K562 (cell line): ENCODE measurements around the gene ERMP1. TPM values are rescaled to one million over a fixed set of nuclear protein-coding genes. Genes with fewer than 3 reads are reported as not detected.

Experiments
- ATAC-seq: fragments of 200-7000 bp; cut with Tn5 transposase; 3 replicates; pipeline ENCODE4 v1.9.1; 2020; ENCODE audit warnings: moderate library complexity
- BruUV-seq: library from RNA; stranded (reverse); fragments of 400-500 nt; replicated peaks from 2 replicates; lab custom pipeline; 2021; lab: Mats Ljungman, UMichigan
- CTCF ChIA-PET: fragments of 300-600 bp; formaldehyde crosslinking; extraction: SDS; loops from one replicate; lab custom pipeline; 2021; ENCODE audit warnings: low intra/inter-chr PET ratio; lab: Yijun Ruan, JAX
- POLR2A ChIA-PET: fragments of 300-600, 350-650 bp; sonication (Branson Sonifier 250); formaldehyde crosslinking; extraction: SDS; loops from one replicate; lab custom pipeline; 2021; ENCODE audit warnings: antibody characterized with exemption, inconsistent platforms; lab: Yijun Ruan, JAX
- DNase-seq, 4 experiments: peaks; one replicate each; pipeline versions ENCODE4 v3.0.0 to v3.0.0-alpha.2; 2011 to 2018; ENCODE audit warnings: low spot score in 3 of 4, mixed read lengths in 3 of 4; ENCODE audit errors: extremely low read depth in 1 of 4
- FAIRE-seq: peaks from 2 replicates; lab custom pipeline; 2011; peaks lifted over from hg19 to GRCh38; lab: Jason Lieb, UNC
- H2AFZ ChIP-seq: 2 replicates; pipeline ENCODE4 v1.6.0; 2011; ENCODE audit warnings: low read depth, low read length, control low read depth, inconsistent platforms
- H3K27ac ChIP-seq: fragments of 200-600 bp; 3 replicates; pipeline ENCODE4 v1.8.0; 2011; ENCODE audit warnings: low read depth, mild to moderate bottlenecking, control low read depth, inconsistent platforms, low read length, moderate library complexity, mixed read lengths; ENCODE audit errors: extremely low read depth
- H3K27me3 ChIP-seq, 2 experiments: fragments of 300-600 bp in 1 of 2; 2 replicates in 1 of 2; 3 replicates in 1 of 2; pipeline versions ENCODE4 v1.6.0 to v1.8.0; 2011; ENCODE audit warnings: inconsistent platforms in 2 of 2, low read length in 2 of 2, mild to moderate bottlenecking in 1 of 2, mixed read lengths in 1 of 2, moderate library complexity in 1 of 2; ENCODE audit not compliant: control insufficient read depth in 2 of 2, insufficient read depth in 2 of 2
- H3K36me3 ChIP-seq: fragments of 300-600 bp; 3 replicates; pipeline ENCODE4 v1.8.0; 2011; ENCODE audit warnings: mild to moderate bottlenecking, low read length, inconsistent platforms; ENCODE audit not compliant: control insufficient read depth, insufficient read depth
- H3K4me1 ChIP-seq, 2 experiments: fragments of 200-600 bp in 1 of 2; replicated peaks in 1 of 2; 2 replicates in 1 of 2; 3 replicates in 1 of 2; pipeline versions ENCODE4 v1.5.1 to v1.8.0; 2011; ENCODE audit warnings: inconsistent platforms in 2 of 2, low read length in 2 of 2, mild to moderate bottlenecking in 1 of 2, mixed read lengths in 1 of 2, moderate library complexity in 1 of 2; ENCODE audit not compliant: control insufficient read depth in 2 of 2, insufficient read depth in 2 of 2
- H3K4me2 ChIP-seq: 2 replicates; pipeline ENCODE4 v1.6.1; 2011; ENCODE audit warnings: low read length, control low read depth, inconsistent platforms, mixed read lengths; ENCODE audit not compliant: insufficient read depth
- H3K4me3 ChIP-seq: fragments of 200-600 bp; sonication (generic), shearing (Covaris generic); 2 replicates; pipeline ENCODE4 v1.5.1; 2016; ENCODE audit warnings: control low read depth, inconsistent platforms
- H3K79me2 ChIP-seq: fragments of 200-600 bp; 3 replicates; pipeline ENCODE4 v1.8.0; 2011; ENCODE audit warnings: low read length, inconsistent platforms; ENCODE audit not compliant: control insufficient read depth, insufficient read depth
- H3K9ac ChIP-seq, 2 experiments: 2 replicates each; pipeline versions ENCODE4 v1.6.0 to v1.6.1; 2011; ENCODE audit warnings: low read depth in 2 of 2, low read length in 2 of 2, control low read depth in 1 of 2, inconsistent platforms in 1 of 2, mild to moderate bottlenecking in 1 of 2, mixed read lengths in 1 of 2; ENCODE audit not compliant: insufficient read depth in 1 of 2
- H3K9me1 ChIP-seq: one replicate; pipeline ENCODE4 v1.6.0; 2011; ENCODE audit warnings: inconsistent platforms, mild to moderate bottlenecking, low read length, moderate library complexity; ENCODE audit not compliant: control insufficient read depth, insufficient read depth
- H3K9me3 ChIP-seq: replicated peaks from 2 replicates; pipeline ENCODE4 v1.5.1; 2011; ENCODE audit warnings: low read depth, low read length, inconsistent platforms; ENCODE audit not compliant: control insufficient read depth, insufficient read depth
- H4K20me1 ChIP-seq: replicated peaks from 2 replicates; pipeline ENCODE4 v1.6.1; 2011; ENCODE audit warnings: low read length, inconsistent platforms, mixed read lengths; ENCODE audit not compliant: control insufficient read depth, insufficient read depth
- CBFB ChIP-seq: sonication (generic); formaldehyde crosslinking; IDR thresholded peaks from 2 replicates; pipeline ENCODE4 v1.4.0; 2020; ENCODE audit warnings: mild to moderate bottlenecking, missing genetic modification reagents
- FOXM1 ChIP-seq, 2 experiments: fragments of 450-650 bp in 1 of 2; sonication (generic) in 1 of 2; formaldehyde crosslinking in 1 of 2; IDR thresholded peaks; 2 replicates each; pipeline versions ENCODE4 v1.6.1 to v1.9.0; 2017 to 2022; ENCODE audit warnings: low read depth in 2 of 2, mild to moderate bottlenecking in 2 of 2, missing genetic modification reagents in 1 of 2, moderate library complexity in 1 of 2
- GMEB1 ChIP-seq: fragments of 250-450 bp; sonication (Bioruptor Pico); IDR thresholded peaks from 2 replicates; pipeline ENCODE4 v1.4.0; 2020; ENCODE audit warnings: mild to moderate bottlenecking
- KDM5B ChIP-seq: fragments of 200-600 bp; sonication (generic); IDR thresholded peaks from 2 replicates; pipeline ENCODE4 v1.6.1; 2012; ENCODE audit warnings: low read depth, mild to moderate bottlenecking, moderate library complexity, low read length, control low read depth, inconsistent platforms; ENCODE audit not compliant: insufficient replicate concordance
- MCM5 ChIP-seq: fragments of 450-650 bp; IDR thresholded peaks from 2 replicates; pipeline ENCODE4 v1.6.1; 2016; ENCODE audit warnings: low read depth
- POLR3G ChIP-seq: IDR thresholded peaks from 2 replicates; pipeline ENCODE4 v1.6.1; 2011; ENCODE audit not compliant: insufficient read length, insufficient replicate concordance; ENCODE audit errors: extremely low read depth
- RBBP5 ChIP-seq: fragments of 200-600 bp; sonication (generic); IDR thresholded peaks from 2 replicates; pipeline ENCODE4 v1.6.1; 2012; ENCODE audit warnings: borderline replicate concordance, mild to moderate bottlenecking, low read length, control low read depth, inconsistent platforms; ENCODE audit not compliant: insufficient read depth, poor library complexity, severe bottlenecking
- SIN3A ChIP-seq, 2 experiments: fragments of 150-350 bp in 1 of 2; IDR thresholded peaks; 2 replicates each; pipeline ENCODE4 v1.6.1; 2011 to 2016; ENCODE audit warnings: borderline replicate concordance in 2 of 2, low read depth in 2 of 2, low read length in 2 of 2, mild to moderate bottlenecking in 2 of 2, moderate library complexity in 2 of 2; ENCODE audit not compliant: control insufficient read depth in 1 of 2
- TCF15 ChIP-seq: fragments of 250-450 bp; sonication (Bioruptor Pico); IDR thresholded peaks from 2 replicates; pipeline ENCODE4 v1.8.0; 2022; ENCODE audit warnings: moderate library complexity, mild to moderate bottlenecking, inconsistent platforms
- TCF3 ChIP-seq: sonication (generic); formaldehyde crosslinking; IDR thresholded peaks from 2 replicates; pipeline ENCODE4 v1.4.0; 2020; ENCODE audit warnings: mild to moderate bottlenecking, missing genetic modification reagents
- ZNF124 ChIP-seq: sonication (generic); formaldehyde crosslinking; IDR thresholded peaks from 2 replicates; pipeline ENCODE4 v1.8.1; 2022; ENCODE audit warnings: missing genetic modification reagents
- ZNF512 ChIP-seq: IDR thresholded peaks from 2 replicates; pipeline ENCODE4 v1.6.1; 2016; ENCODE audit warnings: missing genetic modification characterization, missing compliant biosample characterization
- ZNF592 ChIP-seq: fragments of 450-650 bp; IDR thresholded peaks from 2 replicates; pipeline ENCODE4 v1.6.1; 2017; ENCODE audit warnings: antibody characterized with exemption, mild to moderate bottlenecking
- WGBS: fragments of 100-300 bp; shearing (Covaris generic); methylation state at CpG from one replicate; pipeline ENCODE4 v1.1.6; 2016; ENCODE audit warnings: low coverage, mixed read lengths; ENCODE audit not compliant: insufficient coverage; ENCODE audit errors: missing lambda C conversion rate; 5-methylcytosine and 5-hydroxymethylcytosine counted together
- in situ Hi-C: fragments of 300-500 bp; cut with MboI; formaldehyde crosslinking; loops from 4 replicates; pipeline ENCODE4 v1.15.0; 2018; ENCODE audit warnings: inconsistent platforms, mixed read lengths
- intact Hi-C: fragments of 100-400 bp; cut with micrococcal nuclease; formaldehyde crosslinking; loops from 2 replicates; pipeline ENCODE4 v1.14.2; 2022
- polyA plus RNA-seq, 8 experiments: library from polyadenylated mRNA; depleted of rRNA in 4 of 8; stranded (reverse) in 5 of 8; unstranded in 3 of 8; fragments of >200 nt; fragmentation: Nextera tagmentation in 2 of 8; fragmentation: Illumina TruSeq in 1 of 8; extraction: Ambion mirVana in 2 of 8; extraction: Trizol in 1 of 8; gene quantifications; 2 replicates each; pipeline versions ENCODE4 v1.2.1 to v1.2.3, GENCODE V29; 2011 to 2014; ENCODE audit warnings: inconsistent platforms in 1 of 8, missing spikeins in 1 of 8
- total RNA-seq, 7 experiments: library from RNA; depleted of rRNA in 6 of 7; stranded (reverse); fragments of >200 nt in 6 of 7; fragmentation: Illumina TruSeq in 2 of 7; extraction: Trizol in 2 of 7; gene quantifications; 2 replicates each; pipeline versions ENCODE4 v1.2.1 to v1.2.3, GENCODE V29; 2011 to 2021; ENCODE audit warnings: low replicate concordance in 1 of 7

Gene ERMP1
- total and polyA plus RNA-seq, 9 of the 15 experiments (the other 6 are each of a cell fraction or from before 2014, with no cell fraction given): 2.5 to 26.3 (median 12.6) TPM

- Histone ChIP-seq H3K36me3 (peaks cover 34% of the 10 kb centered on the region; the same call in 2 of the 3 replicates), H3K79me2 (no peaks in the 10 kb centered on the region), H2AFZ (no peak overlapping the region), H3K9ac (no peak overlapping the region), H3K4me2 (no peak overlapping the region), H4K20me1 (no peaks in the 10 kb centered on the region), H3K9me1 (no peaks in the 10 kb centered on the region), H3K4me1 (no peaks in the 10 kb centered on the region), H3K9me3 (no peaks in the 10 kb centered on the region), H3K4me3 (no peak overlapping the region), H3K27me3 (no peaks in the 10 kb centered on the region), H3K27ac (no peak overlapping the region)
- CTCF ChIA-PET: no interaction called here
- intact Hi-C loops (no loop called here), in situ Hi-C loops (no loop called here)
- DNase-seq (no peak), FAIRE-seq (no peak), ATAC-seq (no peak)
- POLR2A ChIA-PET: no interaction called here
- no TSS peak for BruUV-seq
- 93% methylated on average over 3 of the region's 3 CpGs for WGBS
- no peak for TF ChIP-seq ZNF124 (CRISPR knock-in tag)
- no peak for TF ChIP-seq RBBP5
- TF ChIP-seq POLR3G: no peak
- TF ChIP-seq SIN3A (IDR thresholded peaks at IDR 0.05; ENCODE audit: borderline replicate concordance in 2 of 2, control insufficient read depth in 1 of 2, low read depth in 2 of 2, low read length in 2 of 2): no peak
- no peak for TF ChIP-seq MCM5
- no peak for TF ChIP-seq TCF3 (CRISPR knock-in tag)
- TF ChIP-seq KDM5B: no peak
- TF ChIP-seq GMEB1 (CRISPR knock-in tag): no peak
- TF ChIP-seq ZNF512 (tag): no peak
- TF ChIP-seq CBFB (CRISPR knock-in tag): no peak
- no peak for TF ChIP-seq FOXM1 (IDR thresholded peaks at IDR 0.05; ENCODE audit: low read depth)
- no peak for TF ChIP-seq FOXM1 (CRISPR knock-in tag; IDR thresholded peaks at IDR 0.05; ENCODE audit: low read depth)
- no peak for TF ChIP-seq TCF15 (CRISPR knock-in tag)
- TF ChIP-seq ZNF592: no peak
These were observed 41.0 kb downstream of the ERMP1 start for GRCh38 chr9:5791870-5792269.
